KOPT-K1 (cell line): ENCODE measurements around the gene UBE2F.

Source experiments
- H3K27ac ChIP-seq: fragments of 200-600 bp; sonication (generic); 2 replicates; pipeline ENCODE4 v1.5.1; 2016; ENCODE audit warnings: antibody characterized with exemption, mild to moderate bottlenecking, low read depth, low read length; ENCODE audit not compliant: poor library complexity, severe bottlenecking
- H3K36me3 ChIP-seq: fragments of 200-600 bp; sonication (generic); 2 replicates; pipeline ENCODE4 v1.5.1; 2017; ENCODE audit warnings: antibody characterized with exemption, mild to moderate bottlenecking, low read length, moderate library complexity; ENCODE audit not compliant: insufficient read depth
- H3K9me3 ChIP-seq: fragments of 200-600 bp; sonication (generic); 2 replicates; pipeline ENCODE4 v1.5.1; 2017; ENCODE audit warnings: antibody characterized with exemption, low read length, mild to moderate bottlenecking; ENCODE audit not compliant: insufficient read depth, poor library complexity, severe bottlenecking

Gene UBE2F

GRCh38 chr2:237966565-237967462 lies at the start of gene UBE2F:
Gene UBE2F (plus strand): TSS chr2:237967014. CDS start chr2:237973108, 6,094 bp downstream.
- H3K9me3 ChIP-seq = peaks cover 14% of the 10 kb centered on the region
- H3K27ac ChIP-seq = peak within 1 kb of the TSS; percentile 33
- no peaks in the 10 kb centered on the region; the same call in 1 of the 2 replicates for H3K36me3 ChIP-seq

- Histone ChIP-seq H3K27ac (no peak overlapping the region), H3K9me3 (no peaks in the 10 kb centered on the region), H3K36me3 (no peaks in the 10 kb centered on the region)
Measured at GRCh38 chr2:237917696-237918374, 49.0 kb upstream of the UBE2F start.

- no peaks in the 10 kb centered on the region for H3K9me3 ChIP-seq
- no peak overlapping the region for H3K27ac ChIP-seq
- no peaks in the 10 kb centered on the region for H3K36me3 ChIP-seq
Measured at GRCh38 chr2:237919593-237919992, 47.2 kb upstream of the UBE2F start.

GRCh38 chr2:237920673-237921072 lies 46.1 kb upstream of the UBE2F start:
- Histone ChIP-seq H3K27ac (no peak overlapping the region), H3K9me3 (no peaks in the 10 kb centered on the region), H3K36me3 (no peaks in the 10 kb centered on the region)

- H3K27ac ChIP-seq = no peak overlapping the region
- H3K36me3 ChIP-seq = no peaks in the 10 kb centered on the region
- H3K9me3 ChIP-seq = no peaks in the 10 kb centered on the region
Measured at GRCh38 chr2:237921967-237922492, 44.8 kb upstream of the UBE2F start.

- H3K9me3 ChIP-seq = peaks cover 3% of the 10 kb centered on the region
- no peaks in the 10 kb centered on the region for H3K36me3 ChIP-seq
- H3K27ac ChIP-seq = no peak overlapping the region
Measured at GRCh38 chr2:237922641-237923361, 44.0 kb upstream of the UBE2F start.

GRCh38 chr2:237923481-237924163 lies 43.2 kb upstream of the UBE2F start:
- Histone ChIP-seq H3K9me3 (peaks cover 11% of the 10 kb centered on the region), H3K36me3 (no peaks in the 10 kb centered on the region), H3K27ac (no peak overlapping the region)

- Histone ChIP-seq H3K9me3 (peaks cover 13% of the 10 kb centered on the region), H3K36me3 (no peaks in the 10 kb centered on the region), H3K27ac (no peak overlapping the region)
Measured at GRCh38 chr2:237924164-237924534, 42.7 kb upstream of the UBE2F start.

GRCh38 chr2:237927135-237927534 lies 39.7 kb upstream of the UBE2F start:
- peaks cover 31% of the 10 kb centered on the region for H3K9me3 ChIP-seq
- no peak overlapping the region for H3K27ac ChIP-seq
- no peaks in the 10 kb centered on the region for H3K36me3 ChIP-seq

- no peak overlapping the region for H3K27ac ChIP-seq
- H3K9me3 ChIP-seq = peaks cover 31% of the 10 kb centered on the region
- H3K36me3 ChIP-seq = no peaks in the 10 kb centered on the region
Measured at GRCh38 chr2:237927986-237928385, 38.8 kb upstream of the UBE2F start.

GRCh38 chr2:237929979-237930378 lies 36.8 kb upstream of the UBE2F start:
- Histone ChIP-seq H3K36me3 (no peaks in the 10 kb centered on the region), H3K9me3 (peaks cover 31% of the 10 kb centered on the region), H3K27ac (no peak overlapping the region)

- Histone ChIP-seq H3K27ac (no peak overlapping the region), H3K36me3 (no peaks in the 10 kb centered on the region), H3K9me3 (peaks cover 31% of the 10 kb centered on the region)
Measured at GRCh38 chr2:237931205-237931721, 35.6 kb upstream of the UBE2F start.

- Histone ChIP-seq H3K27ac (no peak overlapping the region), H3K36me3 (no peaks in the 10 kb centered on the region), H3K9me3 (peaks cover 28% of the 10 kb centered on the region)
Measured at GRCh38 chr2:237932731-237933131, 34.1 kb upstream of the UBE2F start.

- Histone ChIP-seq H3K36me3 (no peaks in the 10 kb centered on the region), H3K9me3 (peaks cover 17% of the 10 kb centered on the region), H3K27ac (no peak overlapping the region)
Measured at GRCh38 chr2:237934186-237934585, 32.6 kb upstream of the UBE2F start.
